ENCODE data around the gene NEK10.

NEK10 gene

GRCh38 chr3:27093771-27094170, 275.4 kb downstream of the NEK10 start:
- DNase-seq, result no peak

- no peak for DNase-seq
Observed at GRCh38 chr3:27090275-27091041, 278.7 kb downstream of the NEK10 start.

- no peak for DNase-seq
Observed at GRCh38 chr3:27089645-27090044, 279.5 kb downstream of the NEK10 start.

GRCh38 chr3:27089068-27089467, 280.1 kb downstream of the NEK10 start:
- no peak for DNase-seq

GRCh38 chr3:27085829-27086730, 283.1 kb downstream of the NEK10 start:
- DNase-seq, result no peak

GRCh38 chr3:27081992-27082607, 287.1 kb downstream of the NEK10 start:
- no peak for DNase-seq

- DNase-seq, result no peak
Observed at GRCh38 chr3:27081566-27081965, 287.6 kb downstream of the NEK10 start.

- DNase-seq, result no peak
Observed at GRCh38 chr3:27080258-27080525, 289.0 kb downstream of the NEK10 start.

- no peak for DNase-seq
Observed at GRCh38 chr3:27079427-27080257, 289.5 kb downstream of the NEK10 start.

- DNase-seq, result no peak
Observed at GRCh38 chr3:27078246-27078913, 290.8 kb downstream of the NEK10 start.

GRCh38 chr3:27076815-27077630, 292.2 kb downstream of the NEK10 start:
- no peak for DNase-seq

GRCh38 chr3:27074914-27075313, 294.3 kb downstream of the NEK10 start:
- DNase-seq, result no peak

- DNase-seq, result no peak
Observed at GRCh38 chr3:27073912-27074311, 295.3 kb downstream of the NEK10 start.

- no peak for DNase-seq
Observed at GRCh38 chr3:27072810-27073651, 296.2 kb downstream of the NEK10 start.

GRCh38 chr3:27060336-27060735, 308.8 kb downstream of the NEK10 start:
- DNase-seq, result no peak
